ENCODE measurements around the gene IRX3.

DNA sequence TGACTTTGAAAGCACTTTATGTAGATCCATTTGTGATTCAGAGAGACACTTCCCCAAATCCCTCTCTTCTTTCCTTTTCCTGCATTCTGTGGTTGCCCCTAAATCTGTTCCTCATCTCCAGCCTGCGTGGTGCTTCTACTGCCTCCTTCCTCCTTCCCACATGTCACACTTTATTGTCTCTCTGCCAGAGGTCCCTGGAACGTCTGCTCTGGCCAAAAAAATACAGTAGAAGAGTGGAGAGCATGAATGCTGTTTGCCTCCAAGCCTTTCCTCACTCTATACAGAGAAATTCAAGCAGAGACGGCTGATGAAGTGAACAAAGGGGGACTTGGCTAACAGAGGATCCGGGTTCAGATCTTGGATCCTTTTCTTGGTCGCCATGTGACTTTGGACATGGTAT, 22.8 kb upstream of the IRX3 start:
- TF ChIP-seq, protein P1, sequence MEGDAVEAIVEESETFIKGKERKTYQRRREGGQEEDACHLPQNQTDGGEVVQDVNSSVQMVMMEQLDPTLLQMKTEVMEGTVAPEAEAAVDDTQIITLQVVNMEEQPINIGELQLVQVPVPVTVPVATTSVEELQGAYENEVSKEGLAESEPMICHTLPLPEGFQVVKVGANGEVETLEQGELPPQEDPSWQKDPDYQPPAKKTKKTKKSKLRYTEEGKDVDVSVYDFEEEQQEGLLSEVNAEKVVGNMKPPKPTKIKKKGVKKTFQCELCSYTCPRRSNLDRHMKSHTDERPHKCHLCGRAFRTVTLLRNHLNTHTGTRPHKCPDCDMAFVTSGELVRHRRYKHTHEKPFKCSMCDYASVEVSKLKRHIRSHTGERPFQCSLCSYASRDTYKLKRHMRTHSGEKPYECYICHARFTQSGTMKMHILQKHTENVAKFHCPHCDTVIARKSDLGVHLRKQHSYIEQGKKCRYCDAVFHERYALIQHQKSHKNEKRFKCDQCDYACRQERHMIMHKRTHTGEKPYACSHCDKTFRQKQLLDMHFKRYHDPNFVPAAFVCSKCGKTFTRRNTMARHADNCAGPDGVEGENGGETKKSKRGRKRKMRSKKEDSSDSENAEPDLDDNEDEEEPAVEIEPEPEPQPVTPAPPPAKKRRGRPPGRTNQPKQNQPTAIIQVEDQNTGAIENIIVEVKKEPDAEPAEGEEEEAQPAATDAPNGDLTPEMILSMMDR (IDR thresholded peaks at IDR 0.05): no peak
- TF ChIP-seq POLR2A (IDR thresholded peaks at IDR 0.05): no peak

Measured in thyroid gland (tissue), 4 donors.